ENCODE measurements around the gene CLPTM1L. TPM values are rescaled to one million over a fixed set of nuclear protein-coding genes. Genes with fewer than 3 reads are reported as not detected.
"Not testable (repeated sequence)": the region's sequence is repeated elsewhere in the genome, so short reads cannot be mapped to it uniquely, and the experiment has no call there.

Gene CLPTM1L
- total RNA-seq, 4 donors from 2014 or later, result 96.9 to 139 (median 126) TPM

DNA sequence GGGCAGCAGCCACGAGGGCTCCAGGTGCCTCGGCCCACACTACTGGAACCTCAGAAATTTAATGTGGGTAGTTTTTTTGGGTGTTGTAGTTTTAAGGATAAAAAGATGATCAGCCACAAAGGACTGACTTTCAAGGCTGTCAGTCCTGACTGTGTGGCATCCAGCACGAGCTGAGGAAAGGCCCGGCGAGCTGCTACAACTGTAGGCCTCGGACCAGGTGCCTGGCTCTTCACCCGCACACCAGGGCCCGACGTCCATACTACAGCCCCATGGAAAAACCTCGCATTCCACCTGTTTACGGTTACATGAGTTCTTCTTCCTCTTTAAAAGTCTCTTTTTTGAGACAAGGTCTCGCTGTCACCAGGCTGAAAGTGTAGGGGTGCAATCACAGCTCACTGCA lies 2.6 kb downstream of the CLPTM1L start:
- Histone ChIP-seq H3K36me3 (peaks cover 49 to 62% (median 54%) of the 10 kb centered on the region in 4 donors), H3K27ac (replicated peaks in 1 of 4) (no peak overlapping the region), H3K4me1 (peaks cover 18 to 36% (median 30%) of the 10 kb centered on the region in 4 donors), H3K27me3 (no peaks in the 10 kb centered on the region), H3K9me3 (no peaks in the 10 kb centered on the region), H3K4me3 (no peak overlapping the region)
- intact Hi-C loops (cut with DNase I), result loop anchor here (10.0 kb wide), 2 partner anchors 303 to 463 kb away; partner anchors contain the start of gene NDUFS6
- TF ChIP-seq EP300 (IDR thresholded peaks at IDR 0.05) (no peak), POLR2AphosphoS5 (IDR thresholded peaks at IDR 0.05) (no peak), POLR2A (IDR thresholded peaks at IDR 0.05; ENCODE audit: low read depth) (no peak)
- TF ChIP-seq, protein P1, sequence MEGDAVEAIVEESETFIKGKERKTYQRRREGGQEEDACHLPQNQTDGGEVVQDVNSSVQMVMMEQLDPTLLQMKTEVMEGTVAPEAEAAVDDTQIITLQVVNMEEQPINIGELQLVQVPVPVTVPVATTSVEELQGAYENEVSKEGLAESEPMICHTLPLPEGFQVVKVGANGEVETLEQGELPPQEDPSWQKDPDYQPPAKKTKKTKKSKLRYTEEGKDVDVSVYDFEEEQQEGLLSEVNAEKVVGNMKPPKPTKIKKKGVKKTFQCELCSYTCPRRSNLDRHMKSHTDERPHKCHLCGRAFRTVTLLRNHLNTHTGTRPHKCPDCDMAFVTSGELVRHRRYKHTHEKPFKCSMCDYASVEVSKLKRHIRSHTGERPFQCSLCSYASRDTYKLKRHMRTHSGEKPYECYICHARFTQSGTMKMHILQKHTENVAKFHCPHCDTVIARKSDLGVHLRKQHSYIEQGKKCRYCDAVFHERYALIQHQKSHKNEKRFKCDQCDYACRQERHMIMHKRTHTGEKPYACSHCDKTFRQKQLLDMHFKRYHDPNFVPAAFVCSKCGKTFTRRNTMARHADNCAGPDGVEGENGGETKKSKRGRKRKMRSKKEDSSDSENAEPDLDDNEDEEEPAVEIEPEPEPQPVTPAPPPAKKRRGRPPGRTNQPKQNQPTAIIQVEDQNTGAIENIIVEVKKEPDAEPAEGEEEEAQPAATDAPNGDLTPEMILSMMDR (IDR thresholded peaks at IDR 0.05), result no peak
- WGBS, result 90% methylated on average over 12 of the region's 12 CpGs
- DNase-seq (ENCODE audit: extremely low spot score), result no peak

DNA sequence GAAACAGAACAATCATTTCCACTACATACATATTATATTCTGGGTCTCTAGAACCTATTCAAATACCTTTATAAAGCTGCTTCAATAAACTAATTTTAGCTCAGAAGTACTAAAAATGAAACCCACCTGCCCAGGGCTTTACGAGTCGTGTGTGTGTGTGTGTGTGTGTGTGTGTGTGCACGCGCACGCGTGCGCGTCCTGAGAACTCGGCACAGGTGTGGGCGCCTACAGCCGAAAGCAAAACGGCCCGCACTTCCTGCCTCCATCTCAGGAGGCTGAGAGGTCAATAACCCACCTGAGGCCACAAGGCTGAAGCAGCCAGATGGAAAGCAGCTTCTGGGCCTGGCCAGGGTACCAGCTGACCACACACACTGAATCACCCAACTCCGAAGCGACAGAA lies 3.0 kb downstream of the CLPTM1L start:
- 93% methylated on average over 15 of the region's 15 CpGs for WGBS
- peaks cover 53 to 66% (median 58%) of the 10 kb centered on the region in 4 donors for H3K36me3 ChIP-seq

DNA sequence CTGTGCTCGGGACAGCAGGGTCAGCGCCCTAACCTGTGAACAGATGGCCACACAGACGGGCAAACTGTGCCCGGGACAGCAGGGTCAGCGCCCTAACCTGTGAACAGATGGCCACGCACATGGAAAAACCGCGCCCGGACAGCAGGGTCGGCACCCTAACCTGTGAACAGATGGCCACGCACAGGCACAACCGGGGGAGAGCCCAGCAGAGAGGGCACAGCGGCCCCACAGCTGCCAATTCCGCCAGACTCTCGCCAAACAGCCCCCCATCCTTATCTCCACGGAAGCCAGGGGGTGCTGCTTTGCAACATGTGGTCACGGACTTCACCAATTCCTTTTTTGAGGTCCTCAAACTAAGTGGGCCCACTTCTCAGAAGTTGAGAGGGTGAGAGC lies 5.1 kb downstream of the CLPTM1L start:
- H3K27me3 ChIP-seq; H3K4me3 ChIP-seq; H3K27ac ChIP-seq (replicated peaks in 1 of 4); H3K9me3 ChIP-seq; DNase-seq (ENCODE audit: extremely low spot score): not testable (repeated sequence)
- Histone ChIP-seq H3K4me1 (peaks cover 8 to 25% (median 19%) of the 10 kb centered on the region in 4 donors), H3K36me3 (peaks cover 71 to 87% (median 79%) of the 10 kb centered on the region in 4 donors)
- 94% methylated on average over 17 of the region's 17 CpGs for WGBS
- intact Hi-C loops (cut with DNase I), result loop anchor here (10.0 kb wide), 2 partner anchors 305 to 465 kb away; partner anchors contain the start of gene NDUFS6

More for the DNA sequence above, 3.0 kb downstream of the CLPTM1L start:
- Histone ChIP-seq H3K4me3 (no peak overlapping the region), H3K4me1 (peaks cover 18 to 36% (median 30%) of the 10 kb centered on the region in 4 donors), H3K27ac (replicated peaks in 1 of 4) (no peak overlapping the region), H3K9me3 (no peaks in the 10 kb centered on the region), H3K27me3 (no peaks in the 10 kb centered on the region)
- DNase-seq (ENCODE audit: extremely low spot score), result no peak
- intact Hi-C loops (cut with DNase I), result loop anchor here (10.0 kb wide), 2 partner anchors 303 to 463 kb away; partner anchors contain the start of gene NDUFS6
- TF ChIP-seq, protein P1 (IDR thresholded peaks at IDR 0.05), result no peak

DNA sequence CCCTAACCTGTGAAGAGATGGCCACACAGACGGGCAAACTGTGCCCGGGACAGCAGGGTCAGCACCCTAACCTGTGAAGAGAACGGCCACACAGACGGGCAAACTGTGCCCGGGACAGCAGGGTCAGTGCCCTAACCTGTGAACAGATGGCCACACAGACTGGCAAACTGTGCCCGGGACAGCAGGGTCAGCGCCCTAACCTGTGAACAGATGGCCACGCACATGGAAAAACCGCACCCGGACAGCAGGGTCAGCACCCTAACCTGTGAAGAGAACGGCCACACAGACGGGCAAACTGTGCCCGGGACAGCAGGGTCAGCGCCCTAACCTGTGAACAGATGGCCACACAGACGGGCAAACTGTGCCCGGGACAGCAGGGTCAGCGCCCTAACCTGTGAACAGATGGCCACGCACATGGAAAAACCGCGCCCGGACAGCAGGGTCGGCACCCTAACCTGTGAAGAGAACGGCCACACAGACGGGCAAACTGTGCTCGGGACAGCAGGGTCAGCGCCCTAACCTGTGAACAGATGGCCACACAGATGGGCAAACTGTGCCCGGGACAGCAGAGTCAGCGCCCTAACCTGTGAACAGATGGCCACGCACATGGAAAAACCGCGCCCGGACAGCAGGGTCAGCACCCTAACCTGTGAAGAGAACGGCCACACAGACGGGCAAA lies 5.6 kb downstream of the CLPTM1L start:
- H3K27me3 ChIP-seq; DNase-seq (ENCODE audit: extremely low spot score); intact Hi-C loops (cut with DNase I); H3K27ac ChIP-seq (replicated peaks in 1 of 4); H3K4me3 ChIP-seq; H3K9me3 ChIP-seq: not testable (repeated sequence)
- Histone ChIP-seq H3K36me3 (peaks cover 75 to 92% (median 84%) of the 10 kb centered on the region in 4 donors), H3K4me1 (peaks cover 8 to 23% (median 17%) of the 10 kb centered on the region in 4 donors)
- 95% methylated on average over 15 of the region's 34 CpGs for WGBS

DNA sequence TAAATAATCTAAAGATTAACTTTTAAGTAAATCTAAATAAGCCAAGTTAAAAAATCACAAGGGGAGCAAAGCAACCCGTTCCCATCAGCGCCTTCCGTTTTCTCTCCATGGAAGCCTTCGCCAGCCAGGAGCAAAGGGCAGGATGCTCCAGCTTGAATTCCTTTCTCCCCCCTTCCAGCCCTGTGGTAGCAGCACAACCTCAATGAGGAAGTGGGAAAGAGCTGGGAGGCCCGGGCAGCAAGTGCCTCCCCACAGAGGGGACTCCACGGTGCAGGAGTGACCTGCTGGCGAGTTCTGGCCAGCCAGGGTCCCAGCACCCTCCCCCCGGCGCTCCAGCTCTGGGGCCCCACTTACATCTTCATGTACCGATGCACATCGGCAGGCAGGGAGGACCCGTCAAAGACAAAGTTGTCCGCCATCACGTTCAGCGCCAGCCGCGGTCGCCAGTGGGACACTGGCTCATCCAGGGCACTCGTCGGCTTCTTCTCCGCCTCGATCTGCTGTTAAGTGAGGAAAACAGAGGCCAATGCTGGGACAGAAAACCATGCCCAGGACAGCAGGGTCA lies 6.3 kb downstream of the CLPTM1L start:
- no peak for DNase-seq (ENCODE audit: extremely low spot score)
- H3K36me3 ChIP-seq, result peaks cover 82 to 99% (median 91%) of the 10 kb centered on the region in 4 donors
- H3K4me3 ChIP-seq, result no peak overlapping the region
- no peak overlapping the region for H3K27ac ChIP-seq (replicated peaks in 1 of 4)
- intact Hi-C loops (cut with DNase I), result no loop called here
- H3K4me1 ChIP-seq, result peaks cover 3 to 16% (median 10%) of the 10 kb centered on the region in 4 donors
- TF ChIP-seq EP300 (IDR thresholded peaks at IDR 0.05), result no peak
- TF ChIP-seq, protein P1 (IDR thresholded peaks at IDR 0.05), result no peak
- no peak for TF ChIP-seq POLR2A (IDR thresholded peaks at IDR 0.05; ENCODE audit: low read depth)
- no peak for TF ChIP-seq POLR2AphosphoS5 (IDR thresholded peaks at IDR 0.05)
- 87% methylated on average over 14 of the region's 22 CpGs for WGBS
- H3K9me3 ChIP-seq, result no peaks in the 10 kb centered on the region
- no peaks in the 10 kb centered on the region for H3K27me3 ChIP-seq
